WTC11 (cell line): ENCODE measurements around the gene PALM3.
"Not testable (repeated sequence)": the region's sequence is repeated elsewhere in the genome, so short reads cannot be mapped to it uniquely, and the experiment has no call there.

Experiments
- CREB1 ChIP-seq: sonication (generic); formaldehyde crosslinking; IDR thresholded peaks from 2 replicates; pipeline ENCODE4 v1.8.0; 2023; ENCODE audit warnings: mild to moderate bottlenecking, missing genetic modification reagents
- ELF4 ChIP-seq: sonication (generic); formaldehyde crosslinking; IDR thresholded peaks from 2 replicates; pipeline ENCODE4 v1.8.1; 2022; ENCODE audit warnings: low read depth, mild to moderate bottlenecking, moderate library complexity, missing genetic modification reagents
- GABPB1 ChIP-seq: sonication (generic); formaldehyde crosslinking; IDR thresholded peaks from 2 replicates; pipeline ENCODE4 v1.8.1; 2023; ENCODE audit warnings: mild to moderate bottlenecking, missing genetic modification reagents
- MXD4 ChIP-seq: fragments of 250-450 bp; sonication (Bioruptor Pico); IDR thresholded peaks from 2 replicates; pipeline ENCODE4 v1.8.0; 2021; ENCODE audit warnings: mild to moderate bottlenecking, moderate library complexity, borderline replicate concordance
- MYBL2 ChIP-seq: sonication (generic); formaldehyde crosslinking; IDR thresholded peaks from 2 replicates; pipeline ENCODE4 v1.8.1; 2023; ENCODE audit warnings: mild to moderate bottlenecking, moderate library complexity, missing genetic modification reagents
- NR2C2 ChIP-seq: sonication (generic); formaldehyde crosslinking; IDR thresholded peaks from 2 replicates; pipeline ENCODE4 v1.8.0; 2022; ENCODE audit warnings: mild to moderate bottlenecking, missing genetic modification reagents
- RELA ChIP-seq: sonication (generic); formaldehyde crosslinking; IDR thresholded peaks from 2 replicates; pipeline ENCODE4 v1.8.1; 2022; ENCODE audit warnings: missing genetic modification reagents, mild to moderate bottlenecking, borderline replicate concordance
- ZNF416 ChIP-seq: fragments of 250-450 bp; sonication (Bioruptor Pico); IDR thresholded peaks from 2 replicates; pipeline ENCODE4 v1.9.0; 2021; ENCODE audit warnings: mild to moderate bottlenecking, inconsistent platforms
- TF ChIP-seq, protein P1 (sequence below): sonication (generic); formaldehyde crosslinking; IDR thresholded peaks from 2 replicates; pipeline ENCODE4 v1.8.1; 2023; ENCODE audit warnings: mild to moderate bottlenecking, missing genetic modification reagents
- TF ChIP-seq, protein P2 (sequence below): sonication (generic); formaldehyde crosslinking; IDR thresholded peaks from 2 replicates; pipeline ENCODE4 v1.8.0; 2022; ENCODE audit warnings: mild to moderate bottlenecking, missing genetic modification reagents
- TF ChIP-seq, protein P3 (sequence below): fragments of 200-600 bp; IDR thresholded peaks from 2 replicates; pipeline ENCODE4 v1.8.0; 2022; ENCODE audit warnings: antibody characterized with exemption
- TF ChIP-seq, protein P4 (sequence below): sonication (generic); formaldehyde crosslinking; IDR thresholded peaks from 2 replicates; pipeline ENCODE4 v1.8.1; 2023; ENCODE audit warnings: mild to moderate bottlenecking, missing genetic modification reagents, borderline replicate concordance

DNA sequence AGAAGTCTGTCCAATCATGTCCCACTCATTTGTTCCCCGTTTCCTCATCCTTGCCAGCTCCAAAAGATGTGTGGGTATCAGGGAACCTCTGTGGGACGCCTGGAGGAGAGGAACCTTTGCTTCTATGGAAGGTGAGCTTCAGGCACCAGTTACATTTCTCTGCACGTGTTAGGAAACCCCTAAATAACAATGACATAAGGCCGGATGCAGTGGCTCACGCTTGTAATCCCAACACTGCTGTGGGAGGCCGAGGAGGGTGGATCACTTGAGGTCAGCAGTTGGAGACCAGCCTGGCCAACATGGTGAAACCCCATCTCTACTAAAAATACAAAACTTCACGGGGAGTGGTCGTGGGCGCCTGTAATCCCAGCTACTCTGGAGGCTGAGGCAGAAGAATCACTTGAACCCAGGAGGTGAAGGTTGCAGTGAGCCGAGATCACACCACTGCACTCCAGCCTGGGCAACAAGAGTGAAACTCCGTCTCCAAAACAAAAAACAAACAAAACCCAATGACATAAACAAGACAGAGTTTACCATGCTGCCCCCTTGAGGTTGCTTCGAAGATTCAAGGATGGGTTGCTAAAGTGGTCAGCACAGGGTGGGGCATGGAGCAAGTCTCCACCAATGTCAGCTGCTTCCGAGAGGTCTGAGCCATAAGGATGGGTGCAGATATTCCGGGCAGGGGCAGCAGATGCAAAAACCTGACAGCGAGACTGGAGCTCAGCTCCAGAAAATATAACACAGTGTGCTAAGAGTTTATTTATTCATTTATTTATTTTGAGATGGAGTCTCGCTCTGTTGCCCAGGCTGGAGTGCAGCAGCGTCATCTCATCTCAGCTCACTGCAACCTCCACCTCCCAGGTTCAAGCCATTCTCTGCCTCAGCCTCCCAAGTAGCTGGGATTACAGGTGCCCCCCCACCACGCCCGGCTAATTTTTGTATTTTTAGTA lies 18.9 kb downstream of the PALM3 start:
- TF ChIP-seq ELF4 (CRISPR knock-in tag); ZNF416 (CRISPR knock-in tag); RELA (CRISPR knock-in tag); MYBL2 (CRISPR knock-in tag); MXD4; GABPB1 (CRISPR knock-in tag); NR2C2 (CRISPR knock-in tag); CREB1 (CRISPR knock-in tag): not testable (repeated sequence)
- TF ChIP-seq, protein P1, sequence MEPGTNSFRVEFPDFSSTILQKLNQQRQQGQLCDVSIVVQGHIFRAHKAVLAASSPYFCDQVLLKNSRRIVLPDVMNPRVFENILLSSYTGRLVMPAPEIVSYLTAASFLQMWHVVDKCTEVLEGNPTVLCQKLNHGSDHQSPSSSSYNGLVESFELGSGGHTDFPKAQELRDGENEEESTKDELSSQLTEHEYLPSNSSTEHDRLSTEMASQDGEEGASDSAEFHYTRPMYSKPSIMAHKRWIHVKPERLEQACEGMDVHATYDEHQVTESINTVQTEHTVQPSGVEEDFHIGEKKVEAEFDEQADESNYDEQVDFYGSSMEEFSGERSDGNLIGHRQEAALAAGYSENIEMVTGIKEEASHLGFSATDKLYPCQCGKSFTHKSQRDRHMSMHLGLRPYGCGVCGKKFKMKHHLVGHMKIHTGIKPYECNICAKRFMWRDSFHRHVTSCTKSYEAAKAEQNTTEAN (CRISPR knock-in tag), result not testable (repeated sequence)
- TF ChIP-seq, protein P2, sequence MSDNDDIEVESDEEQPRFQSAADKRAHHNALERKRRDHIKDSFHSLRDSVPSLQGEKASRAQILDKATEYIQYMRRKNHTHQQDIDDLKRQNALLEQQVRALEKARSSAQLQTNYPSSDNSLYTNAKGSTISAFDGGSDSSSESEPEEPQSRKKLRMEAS (CRISPR knock-in tag), result not testable (repeated sequence)
- TF ChIP-seq, protein P3, sequence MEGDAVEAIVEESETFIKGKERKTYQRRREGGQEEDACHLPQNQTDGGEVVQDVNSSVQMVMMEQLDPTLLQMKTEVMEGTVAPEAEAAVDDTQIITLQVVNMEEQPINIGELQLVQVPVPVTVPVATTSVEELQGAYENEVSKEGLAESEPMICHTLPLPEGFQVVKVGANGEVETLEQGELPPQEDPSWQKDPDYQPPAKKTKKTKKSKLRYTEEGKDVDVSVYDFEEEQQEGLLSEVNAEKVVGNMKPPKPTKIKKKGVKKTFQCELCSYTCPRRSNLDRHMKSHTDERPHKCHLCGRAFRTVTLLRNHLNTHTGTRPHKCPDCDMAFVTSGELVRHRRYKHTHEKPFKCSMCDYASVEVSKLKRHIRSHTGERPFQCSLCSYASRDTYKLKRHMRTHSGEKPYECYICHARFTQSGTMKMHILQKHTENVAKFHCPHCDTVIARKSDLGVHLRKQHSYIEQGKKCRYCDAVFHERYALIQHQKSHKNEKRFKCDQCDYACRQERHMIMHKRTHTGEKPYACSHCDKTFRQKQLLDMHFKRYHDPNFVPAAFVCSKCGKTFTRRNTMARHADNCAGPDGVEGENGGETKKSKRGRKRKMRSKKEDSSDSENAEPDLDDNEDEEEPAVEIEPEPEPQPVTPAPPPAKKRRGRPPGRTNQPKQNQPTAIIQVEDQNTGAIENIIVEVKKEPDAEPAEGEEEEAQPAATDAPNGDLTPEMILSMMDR, result peak; percentile 43
- TF ChIP-seq, protein P4, sequence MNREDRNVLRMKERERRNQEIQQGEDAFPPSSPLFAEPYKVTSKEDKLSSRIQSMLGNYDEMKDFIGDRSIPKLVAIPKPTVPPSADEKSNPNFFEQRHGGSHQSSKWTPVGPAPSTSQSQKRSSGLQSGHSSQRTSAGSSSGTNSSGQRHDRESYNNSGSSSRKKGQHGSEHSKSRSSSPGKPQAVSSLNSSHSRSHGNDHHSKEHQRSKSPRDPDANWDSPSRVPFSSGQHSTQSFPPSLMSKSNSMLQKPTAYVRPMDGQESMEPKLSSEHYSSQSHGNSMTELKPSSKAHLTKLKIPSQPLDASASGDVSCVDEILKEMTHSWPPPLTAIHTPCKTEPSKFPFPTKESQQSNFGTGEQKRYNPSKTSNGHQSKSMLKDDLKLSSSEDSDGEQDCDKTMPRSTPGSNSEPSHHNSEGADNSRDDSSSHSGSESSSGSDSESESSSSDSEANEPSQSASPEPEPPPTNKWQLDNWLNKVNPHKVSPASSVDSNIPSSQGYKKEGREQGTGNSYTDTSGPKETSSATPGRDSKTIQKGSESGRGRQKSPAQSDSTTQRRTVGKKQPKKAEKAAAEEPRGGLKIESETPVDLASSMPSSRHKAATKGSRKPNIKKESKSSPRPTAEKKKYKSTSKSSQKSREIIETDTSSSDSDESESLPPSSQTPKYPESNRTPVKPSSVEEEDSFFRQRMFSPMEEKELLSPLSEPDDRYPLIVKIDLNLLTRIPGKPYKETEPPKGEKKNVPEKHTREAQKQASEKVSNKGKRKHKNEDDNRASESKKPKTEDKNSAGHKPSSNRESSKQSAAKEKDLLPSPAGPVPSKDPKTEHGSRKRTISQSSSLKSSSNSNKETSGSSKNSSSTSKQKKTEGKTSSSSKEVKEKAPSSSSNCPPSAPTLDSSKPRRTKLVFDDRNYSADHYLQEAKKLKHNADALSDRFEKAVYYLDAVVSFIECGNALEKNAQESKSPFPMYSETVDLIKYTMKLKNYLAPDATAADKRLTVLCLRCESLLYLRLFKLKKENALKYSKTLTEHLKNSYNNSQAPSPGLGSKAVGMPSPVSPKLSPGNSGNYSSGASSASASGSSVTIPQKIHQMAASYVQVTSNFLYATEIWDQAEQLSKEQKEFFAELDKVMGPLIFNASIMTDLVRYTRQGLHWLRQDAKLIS (CRISPR knock-in tag), result not testable (repeated sequence)
